Subcutaneous preadipocyte (primary cell): ENCODE results near the gene TMSB10. TPM values are rescaled to one million over a fixed set of nuclear protein-coding genes. Genes with fewer than 3 reads are reported as not detected.

ENCODE experiments used
- total RNA-seq: library from RNA; depleted of rRNA; stranded (reverse); fragments of >200 nt; gene quantifications from 2 replicates; pipeline ENCODE4 v1.2.3, GENCODE V29; 2012

TMSB10 gene
- 5,279 and 7,883 TPM in 2 replicates for total RNA-seq

GRCh38 chr2:84905181-84906107, at the start of gene TMSB10:
TSS of gene TMSB10 (plus strand) at chr2:84905656.

GRCh38 chr2:84880645-84881521, 24.6 kb upstream of the TMSB10 start, which contains the start of gene TRABD2A:
TSS of gene TRABD2A (minus strand) at chr2:84881084. CDS start at chr2:84881039, 45 bp downstream.

Other genes with a start within 250 kb of the TMSB10 start
- gene TRABD2A, start 24.6 kb upstream of the TMSB10 start, total RNA-seq, result 22.4 and 26.2 TPM in 2 replicates
- 34.5 and 45.2 TPM in 2 replicates for gene KCMF1, start 65.5 kb downstream of the TMSB10 start, total RNA-seq
- 1.8 and 2.2 TPM in 2 replicates for gene TCF7L1, start 227.7 kb downstream of the TMSB10 start, total RNA-seq